NCI-H1694 treated with DMSO at 0.1 percent for 48 hours (cell line): ENCODE data around the gene GAL.

ENCODE experiments used
- DNase-seq: peaks from one replicate; lab custom pipeline; 2025; lab: John Stamatoyannopoulos, UW

Gene GAL

DNA sequence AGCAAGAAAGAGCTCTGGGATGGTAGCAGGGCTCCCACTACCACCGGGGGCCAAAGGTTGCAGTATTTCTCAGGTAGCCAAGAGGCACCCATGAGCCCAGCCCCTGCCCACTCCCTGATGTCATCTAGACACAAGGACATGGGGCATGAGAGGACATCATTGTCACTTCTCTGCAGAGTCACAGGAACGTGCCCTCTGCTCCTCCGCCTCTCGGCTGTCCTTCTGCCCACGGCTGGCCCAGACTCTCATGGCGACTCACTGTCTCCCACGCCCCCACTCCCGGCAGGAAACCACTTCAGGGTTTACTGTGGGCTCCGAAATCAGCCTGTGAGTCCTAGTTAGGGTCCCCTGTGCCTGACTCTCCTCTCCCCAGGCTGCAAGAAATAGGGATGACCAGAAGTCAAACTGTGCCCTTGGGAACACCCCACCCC lies 1.8 kb upstream of the GAL start:
- no peak for DNase-seq

DNA sequence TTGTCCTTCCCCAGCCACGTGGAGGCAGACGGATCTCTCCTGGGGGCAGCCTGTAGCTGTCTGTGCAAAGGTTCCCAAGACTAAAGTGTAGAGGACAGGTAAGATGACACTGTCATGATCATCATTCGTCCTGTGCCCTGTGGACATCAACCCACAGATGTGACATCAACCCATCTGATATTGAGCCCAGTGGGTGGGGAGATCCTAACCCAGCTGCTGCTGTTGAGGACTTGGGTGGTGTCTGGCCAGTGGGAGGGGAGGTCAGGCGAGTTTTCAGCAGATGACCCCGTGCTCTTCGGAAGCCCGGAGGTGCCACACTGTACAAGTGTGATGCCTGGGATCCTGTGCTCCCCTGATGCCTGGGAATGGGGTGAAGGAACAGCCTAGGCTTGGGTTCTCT lies 1.2 kb upstream of the GAL start:
- no peak for DNase-seq

DNA sequence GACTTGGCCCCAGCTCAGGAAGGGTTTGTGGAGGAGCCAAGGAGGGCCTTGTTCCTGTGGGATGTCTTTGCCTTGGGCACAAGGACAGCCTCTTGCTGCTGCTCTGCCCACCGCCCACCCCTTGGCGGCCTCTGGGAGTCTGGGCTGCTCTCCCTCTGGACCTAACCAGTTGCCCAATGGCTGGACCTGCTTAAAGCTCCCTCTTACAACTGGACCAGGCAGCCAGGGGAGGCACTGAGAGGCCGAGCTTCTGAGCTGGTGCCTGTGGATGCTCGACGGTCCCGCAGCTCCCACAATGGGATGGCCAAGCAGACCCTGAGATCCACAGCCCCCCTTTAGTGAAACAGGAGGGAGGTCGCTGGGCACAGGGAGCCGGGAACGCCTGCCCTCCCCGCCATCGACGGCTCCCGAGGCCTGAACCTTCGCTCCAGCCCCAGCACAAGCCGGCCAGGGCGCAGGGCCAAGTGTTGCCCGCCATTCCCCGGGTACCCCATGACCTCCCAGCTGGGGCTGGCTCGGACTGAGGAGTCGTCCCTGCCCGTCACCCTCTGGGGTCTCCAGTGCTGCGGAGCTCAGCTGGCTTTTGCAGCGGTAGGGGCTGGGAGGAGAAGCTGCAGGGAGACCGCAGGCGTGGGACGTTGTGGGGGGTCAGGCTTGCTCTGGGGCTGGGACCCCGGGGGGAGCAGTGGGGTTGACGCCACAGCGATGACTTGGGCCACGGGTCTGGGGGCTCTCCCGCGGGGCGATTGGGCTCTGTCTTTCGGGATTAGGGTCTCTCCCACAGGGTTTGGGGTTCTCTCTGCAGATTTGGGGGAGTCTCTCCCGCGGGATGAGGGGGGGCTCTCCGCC lies 584 bp upstream of the GAL start:
- DNase-seq: no peak

DNA sequence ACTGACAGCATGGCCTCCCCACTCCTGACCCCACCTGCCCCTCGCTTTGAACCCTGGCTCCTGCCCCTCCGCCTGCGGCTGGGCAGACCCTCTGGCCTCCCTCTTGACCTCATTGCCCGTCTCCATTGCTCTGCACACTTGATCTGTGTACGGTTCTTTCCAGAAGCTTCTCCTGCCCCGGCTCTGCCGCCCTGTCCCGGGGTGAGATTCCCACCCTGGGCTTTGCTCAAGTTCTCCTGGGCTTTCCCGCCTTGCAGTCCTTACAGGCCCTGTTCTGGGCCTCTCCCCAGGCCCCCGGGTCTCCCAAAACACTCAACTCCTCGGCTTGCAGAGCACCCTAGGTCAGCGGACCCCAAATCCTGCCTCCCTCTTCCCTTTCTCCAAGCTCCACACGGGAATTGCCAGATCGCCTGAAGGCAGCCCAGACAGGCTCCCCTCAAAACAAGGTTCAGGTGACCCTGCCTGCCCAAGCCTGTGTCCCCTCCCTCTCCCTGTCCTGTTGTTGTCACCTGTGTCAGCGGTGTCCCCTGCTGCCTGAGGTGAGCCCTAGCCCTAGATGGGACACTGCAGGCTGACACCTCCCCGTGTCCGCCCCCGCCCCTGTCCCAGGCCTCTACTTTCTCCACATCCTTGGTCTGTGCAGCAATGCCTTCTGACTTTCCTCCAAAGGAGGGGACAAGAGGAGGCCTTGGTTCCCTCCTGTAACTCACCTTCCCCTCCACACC lies 1.5 kb downstream of the GAL start:
- DNase-seq: no peak

DNA sequence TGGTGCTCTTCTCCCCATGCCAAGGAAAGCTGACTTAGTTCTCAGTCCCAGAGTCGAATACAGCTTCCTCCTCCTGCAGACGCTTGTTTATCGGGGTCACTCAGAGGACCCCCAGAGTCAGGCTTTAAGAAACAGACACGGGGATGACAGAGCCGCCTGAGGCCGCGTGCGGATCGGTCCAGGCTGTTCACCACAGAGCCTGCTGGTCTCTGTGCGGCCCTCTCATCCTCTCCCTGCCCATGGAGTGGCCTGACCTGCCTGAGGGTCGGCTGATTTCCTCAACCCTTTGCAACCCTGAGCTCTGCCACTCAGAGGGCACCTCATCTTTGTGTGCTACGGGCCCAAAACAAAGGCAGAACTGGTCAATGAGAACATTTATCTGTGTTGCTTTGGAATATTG lies 2.1 kb downstream of the GAL start:
- DNase-seq: no peak

DNA sequence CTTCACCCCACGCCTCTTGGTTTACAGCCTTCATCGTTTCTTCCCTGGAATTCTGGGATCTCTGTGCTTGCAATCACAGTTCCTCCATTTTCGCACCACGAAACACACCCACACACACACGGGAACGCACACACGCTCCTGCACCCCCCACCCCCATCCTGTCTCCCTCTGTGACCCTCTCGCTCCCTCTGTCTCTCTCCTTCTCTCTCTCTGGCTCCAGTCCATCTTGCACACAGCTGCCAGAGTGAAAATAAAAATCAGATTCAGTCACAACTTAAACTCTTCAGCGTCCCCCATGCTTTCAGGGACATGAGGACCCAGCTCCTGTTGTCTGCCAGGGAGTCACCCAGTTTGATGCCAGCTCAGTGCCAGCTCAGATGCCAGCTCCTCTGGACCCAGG lies 3.0 kb downstream of the GAL start:
- no peak for DNase-seq

DNA sequence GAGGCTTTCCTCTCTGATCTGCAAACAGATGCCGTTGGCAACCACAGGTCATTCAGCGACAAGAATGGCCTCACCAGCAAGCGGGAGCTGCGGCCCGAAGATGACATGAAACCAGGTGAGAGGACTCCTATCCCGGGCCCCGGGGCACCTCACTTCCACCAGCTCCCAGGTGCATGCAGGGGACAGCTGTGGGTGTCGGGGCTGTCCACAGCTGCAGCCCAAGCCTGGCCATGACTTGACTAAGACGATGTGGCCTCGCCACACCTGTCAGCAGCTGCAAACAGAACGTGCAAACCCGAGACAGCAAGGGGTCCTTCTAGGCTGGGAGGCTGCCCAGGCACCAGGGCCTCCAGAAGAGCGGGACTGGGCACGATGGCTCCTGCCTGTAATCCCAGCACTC lies 3.6 kb downstream of the GAL start:
- no peak for DNase-seq

DNA sequence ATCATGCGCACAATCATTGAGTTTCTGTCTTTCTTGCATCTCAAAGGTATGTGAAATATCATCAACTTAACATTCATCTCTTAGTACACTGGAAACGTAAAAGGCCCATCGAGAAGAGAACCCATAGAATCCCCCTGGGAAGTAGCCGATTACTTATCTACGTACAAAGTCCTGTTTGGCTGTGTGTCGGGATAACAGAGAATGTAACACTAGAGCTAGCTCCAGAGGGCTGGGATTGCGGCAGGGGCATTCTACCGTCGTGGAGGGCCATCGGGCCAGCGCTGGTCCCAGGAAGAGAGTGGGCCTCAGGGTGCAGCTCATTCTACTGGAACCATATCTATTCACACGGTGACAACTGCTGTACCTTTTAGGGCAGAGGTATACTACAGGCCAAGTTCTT lies 4.5 kb downstream of the GAL start:
- no peak for DNase-seq

DNA sequence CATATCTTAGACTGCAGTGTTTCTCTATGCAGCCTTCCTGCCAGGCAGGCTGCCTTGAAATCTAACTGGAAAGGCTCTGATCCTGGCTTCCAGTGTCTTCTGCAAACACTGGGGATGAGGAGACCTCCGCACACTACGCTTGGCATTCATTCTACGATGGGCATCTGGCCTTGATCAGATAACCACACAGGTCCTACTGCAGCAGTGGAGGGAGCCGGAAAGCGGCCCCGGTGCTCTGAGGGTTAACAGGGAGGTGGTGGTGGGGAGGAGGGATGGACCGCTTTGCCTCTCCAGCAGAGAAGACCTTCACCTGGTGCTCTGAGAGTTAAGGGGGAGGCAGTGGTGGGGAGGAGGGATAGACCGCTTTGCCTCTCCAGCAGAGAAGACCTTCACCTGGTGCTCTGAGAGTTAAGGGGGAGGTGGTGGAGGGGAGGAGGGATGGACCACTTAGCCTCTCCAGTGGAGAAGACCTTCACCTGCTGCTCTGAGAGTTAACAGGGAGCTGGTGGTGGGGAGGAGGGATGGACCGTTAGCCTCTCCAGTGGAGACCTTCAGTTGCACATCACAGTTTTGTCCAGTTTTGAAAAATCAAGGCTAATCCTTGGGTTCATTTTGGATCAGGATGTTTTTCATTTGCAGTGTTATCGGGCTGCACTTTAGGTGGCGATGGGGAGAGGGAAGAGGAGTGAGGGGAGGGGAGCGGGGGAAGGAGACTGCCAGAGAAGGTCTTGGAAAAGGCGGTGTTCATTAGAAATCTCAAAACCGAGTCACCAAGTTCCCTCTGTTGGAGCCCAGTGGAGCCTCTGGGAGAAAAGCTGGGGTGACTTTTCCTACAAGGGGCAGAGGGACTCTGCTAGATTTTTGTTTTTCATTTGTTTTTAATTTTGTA lies 5.6 kb downstream of the GAL start:
- no peak for DNase-seq

DNA sequence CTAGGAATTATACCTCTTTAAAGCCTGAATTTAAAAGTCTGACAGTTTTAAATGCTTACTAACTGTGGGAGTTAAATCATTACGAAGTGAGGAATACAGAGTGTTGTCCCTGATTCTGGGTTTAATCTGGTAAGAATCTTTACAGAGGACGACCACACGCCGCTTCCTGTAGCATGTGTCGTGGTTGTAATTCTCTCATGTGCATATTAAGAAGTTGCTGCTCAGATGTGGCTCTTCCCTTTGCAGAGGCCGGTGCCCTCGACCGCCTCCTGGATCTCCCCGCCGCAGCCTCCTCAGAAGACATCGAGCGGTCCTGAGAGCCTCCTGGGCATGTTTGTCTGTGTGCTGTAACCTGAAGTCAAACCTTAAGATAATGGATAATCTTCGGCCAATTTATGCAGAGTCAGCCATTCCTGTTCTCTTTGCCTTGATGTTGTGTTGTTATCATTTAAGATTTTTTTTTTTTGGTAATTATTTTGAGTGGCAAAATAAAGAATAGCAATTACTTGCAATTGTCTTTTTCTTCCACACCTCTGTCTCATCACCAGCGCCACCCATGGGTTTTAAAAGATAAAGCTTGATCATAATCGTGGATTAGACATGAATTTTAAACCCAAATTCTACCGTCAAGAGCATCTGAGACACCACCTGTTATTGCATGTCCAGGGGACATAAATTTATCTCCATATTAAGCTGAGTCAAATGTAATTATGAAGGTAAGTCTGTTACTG lies 6.5 kb downstream of the GAL start:
- DNase-seq: no peak

DNA sequence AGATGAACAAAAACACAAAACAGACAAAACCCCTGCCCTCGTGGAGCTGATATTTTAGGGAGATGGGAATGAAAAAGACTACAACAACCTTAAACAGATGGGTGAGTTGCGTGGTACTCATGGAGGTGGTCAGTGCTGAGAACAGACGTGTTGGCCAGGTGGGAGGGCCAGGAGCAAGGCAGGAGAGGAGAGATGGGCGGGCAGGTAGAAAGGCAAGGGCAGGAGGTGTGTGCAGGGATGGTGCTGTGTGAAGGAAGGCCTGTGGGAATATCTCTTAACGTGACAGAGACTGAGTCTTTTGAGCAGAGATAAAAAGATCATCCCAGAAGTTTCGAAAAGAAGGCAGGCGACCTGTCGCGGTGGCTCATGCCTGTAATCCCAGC lies 7.0 kb downstream of the GAL start:
- no peak for DNase-seq

DNA sequence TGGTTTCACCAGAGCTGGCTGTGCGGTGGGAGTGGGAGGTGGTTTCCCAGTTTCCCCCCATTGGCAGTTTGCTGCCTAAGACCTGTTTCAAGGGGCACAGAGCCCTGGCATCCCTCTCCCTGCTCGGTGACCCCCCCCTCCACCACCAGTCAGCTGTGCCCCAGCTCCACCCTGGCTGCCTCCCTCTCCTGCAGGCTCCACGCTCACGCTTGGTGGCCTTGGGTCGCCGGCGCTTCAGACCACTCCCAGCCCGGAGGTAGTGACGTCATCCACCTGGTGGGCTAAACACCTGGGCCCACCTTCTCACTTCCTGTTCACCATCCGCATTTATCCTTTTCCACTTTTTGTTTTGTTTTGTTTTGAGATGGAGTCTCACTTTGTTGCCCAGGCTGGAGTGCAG lies 7.8 kb downstream of the GAL start:
- DNase-seq: no peak

DNA sequence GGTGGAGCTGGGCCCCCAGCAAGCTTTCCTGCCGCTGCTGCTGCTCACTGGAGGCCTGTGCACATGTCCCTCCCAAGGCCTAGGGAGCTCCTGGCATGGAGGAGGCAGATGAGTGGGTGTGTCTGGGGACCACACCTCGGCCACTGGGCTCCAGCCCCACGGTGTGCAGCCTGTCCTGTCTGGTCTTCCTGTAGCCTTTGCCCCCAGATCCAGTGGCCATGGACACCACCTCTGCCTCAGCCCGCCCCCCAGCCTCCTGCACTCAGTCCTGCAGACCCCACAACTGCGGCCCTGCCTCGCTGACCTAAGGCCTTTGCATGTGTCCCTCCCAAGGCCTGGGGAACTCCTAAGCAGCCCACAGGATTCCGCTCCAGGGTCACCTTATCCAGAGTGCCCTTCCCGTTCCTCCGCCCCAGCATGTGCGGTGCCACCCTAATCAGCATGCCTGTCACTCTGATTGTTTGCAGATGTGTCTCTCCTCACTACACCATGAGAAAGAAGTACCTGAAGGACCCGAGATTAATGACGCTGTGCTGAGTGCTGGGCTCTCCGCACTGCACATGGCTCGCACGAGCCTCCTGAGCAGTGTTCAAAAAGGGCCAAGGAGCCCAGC lies 8.6 kb downstream of the GAL start:
- DNase-seq: no peak

DNA sequence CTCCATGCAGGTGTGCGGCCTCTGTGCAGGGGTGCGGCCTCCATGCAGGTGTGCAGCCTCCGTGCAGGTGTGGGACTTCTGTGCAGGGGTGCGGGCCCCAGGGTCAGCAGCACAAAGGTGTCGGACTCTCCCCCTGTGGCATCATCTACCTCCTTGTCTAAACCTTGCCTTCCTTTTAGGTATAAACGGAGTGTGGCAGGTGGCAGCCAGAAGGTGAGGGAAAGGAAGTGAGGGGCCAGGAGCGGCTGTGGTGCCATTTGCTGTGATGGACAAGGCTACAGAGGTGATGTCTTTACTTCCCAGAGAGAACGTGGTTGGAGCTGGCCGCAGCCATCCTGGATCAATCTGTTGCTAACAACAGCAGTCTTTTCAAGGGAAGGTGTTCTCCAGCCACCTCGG lies 9.1 kb downstream of the GAL start:
- no peak for DNase-seq

DNA sequence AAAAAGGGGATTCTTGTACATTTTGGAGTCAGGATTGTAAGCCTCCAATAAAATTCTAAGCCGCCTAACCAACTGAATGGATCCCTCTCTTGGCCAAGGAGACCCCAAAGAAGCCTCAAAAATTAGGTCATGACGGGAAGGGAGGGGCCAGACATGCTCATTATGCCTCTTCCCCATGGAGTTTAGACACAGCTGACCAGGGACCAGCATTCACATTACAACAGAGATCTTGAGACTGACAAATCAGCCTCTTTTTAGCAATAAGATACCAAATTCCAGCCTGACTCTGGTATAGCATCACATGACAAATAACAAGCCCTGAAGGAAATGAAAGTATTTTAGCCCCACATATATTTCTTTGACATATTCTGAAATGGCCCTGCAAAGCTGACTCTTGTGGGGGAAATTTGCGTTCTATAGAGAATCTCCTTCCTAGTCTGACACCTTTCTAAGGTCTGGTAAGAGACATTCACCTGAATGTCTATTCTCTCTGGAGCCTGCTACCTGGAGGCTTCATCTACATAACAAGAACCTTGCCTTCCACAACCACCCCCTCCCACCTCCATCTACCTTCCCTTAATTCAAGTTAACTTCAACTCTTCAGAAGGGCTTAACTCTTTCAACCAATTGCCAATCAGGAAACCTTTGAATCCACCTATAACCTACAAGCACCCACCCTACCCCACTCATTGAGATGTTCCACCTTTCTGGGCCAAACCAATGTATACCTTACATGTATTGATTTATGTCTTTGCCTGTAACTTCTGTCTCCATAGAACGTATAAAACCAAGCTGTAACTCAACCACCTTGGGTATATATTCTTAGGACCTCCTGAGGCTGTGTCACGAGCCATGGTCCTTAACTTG lies 10.3 kb downstream of the GAL start:
- no peak for DNase-seq

DNA sequence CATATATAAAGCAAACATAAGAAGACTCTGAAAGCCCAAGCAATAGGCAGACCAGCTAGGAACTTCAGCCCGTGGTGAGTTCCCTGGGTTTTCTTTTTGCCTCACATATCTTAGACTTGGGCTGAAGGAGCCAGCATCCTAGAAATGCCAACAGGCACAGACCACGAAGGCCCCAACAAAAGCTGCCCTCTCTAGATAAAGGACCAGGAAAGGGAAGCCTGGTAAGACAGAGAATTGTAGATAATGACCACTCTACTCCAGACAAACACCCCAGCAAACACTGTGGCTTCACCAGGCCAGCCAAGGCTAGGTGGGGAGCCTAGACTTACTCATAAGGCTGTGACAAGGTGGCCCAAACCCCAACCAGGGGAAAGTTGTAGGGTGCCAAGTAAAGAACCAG lies 11.2 kb downstream of the GAL start:
- no peak for DNase-seq

DNA sequence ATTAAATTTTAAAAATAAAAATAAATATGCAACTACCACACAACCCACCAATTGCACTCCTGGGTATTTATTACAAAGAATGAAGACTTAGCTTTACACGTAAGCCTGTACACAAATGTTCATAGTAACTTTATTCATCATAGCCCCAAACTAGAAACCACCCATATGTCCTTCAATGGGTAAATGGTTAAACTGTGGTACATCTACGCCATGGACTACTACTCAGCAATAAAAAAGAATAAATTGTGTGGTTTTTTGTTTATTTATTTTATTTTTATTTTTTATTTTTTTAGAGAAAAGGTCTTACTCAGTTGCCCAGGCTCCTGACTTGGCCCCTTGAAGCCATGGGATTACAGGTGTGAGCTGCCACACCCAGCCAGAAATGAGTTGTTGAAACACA lies 14.6 kb downstream of the GAL start:
- no peak for DNase-seq

DNA sequence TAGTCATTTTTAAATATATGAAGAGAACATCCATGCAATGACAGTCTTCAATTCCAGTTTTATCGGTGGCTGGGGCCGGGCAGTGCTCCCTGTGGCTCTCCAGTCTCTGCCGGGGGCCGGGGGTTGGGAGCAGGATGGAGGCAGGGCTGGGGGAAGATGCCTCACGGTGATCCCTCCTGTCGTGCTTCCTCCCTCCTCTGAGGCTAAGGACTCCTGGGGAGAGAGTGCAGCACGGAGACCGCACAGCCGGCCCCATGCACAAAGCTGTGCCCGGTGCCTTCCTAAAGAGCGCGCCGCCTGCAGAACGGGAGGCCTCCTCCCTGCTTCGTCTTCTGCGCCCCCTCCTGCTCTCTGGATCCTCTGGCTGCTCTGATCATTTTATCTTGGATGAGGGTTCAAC lies 20.5 kb downstream of the GAL start:
- no peak for DNase-seq

DNA sequence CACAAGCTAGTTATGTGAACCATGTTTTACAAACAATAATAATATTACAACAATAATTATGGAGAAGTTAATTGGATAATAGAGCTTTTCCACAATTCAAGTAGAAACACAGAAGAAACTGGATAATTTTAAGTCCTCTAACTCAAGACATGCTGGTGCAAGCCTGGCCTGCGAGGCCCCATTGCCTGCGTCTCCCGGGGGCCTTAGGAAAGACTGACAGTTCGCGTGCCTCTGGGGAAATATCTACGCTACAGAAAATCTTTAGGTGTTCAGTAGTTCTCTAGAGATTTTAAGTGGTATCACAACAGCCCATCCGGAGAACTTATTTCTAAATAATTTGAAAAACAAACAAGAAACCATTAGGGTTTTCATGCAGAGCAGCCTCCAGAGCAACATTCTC lies 23.2 kb downstream of the GAL start:
- no peak for DNase-seq

DNA sequence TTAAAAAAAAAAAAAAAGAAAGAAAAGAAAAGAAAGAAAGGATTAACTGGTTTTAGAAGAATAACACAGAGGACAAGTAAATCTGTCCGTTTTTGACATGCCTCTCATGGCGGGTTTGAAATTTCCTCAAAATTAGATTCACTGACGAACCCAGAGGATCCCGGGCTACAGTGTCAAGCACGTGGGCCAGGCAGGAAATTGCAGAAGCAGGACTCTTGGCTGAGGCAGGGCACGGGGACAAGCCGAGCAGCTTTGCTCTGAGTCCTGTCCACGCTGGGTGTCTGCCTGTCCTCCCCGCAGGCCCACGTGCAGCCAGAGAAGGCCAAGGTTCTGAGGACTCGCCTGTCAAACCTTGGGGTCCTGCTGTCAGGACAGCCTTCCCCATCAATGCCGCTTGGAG lies 24.7 kb downstream of the GAL start:
- DNase-seq: no peak

DNA sequence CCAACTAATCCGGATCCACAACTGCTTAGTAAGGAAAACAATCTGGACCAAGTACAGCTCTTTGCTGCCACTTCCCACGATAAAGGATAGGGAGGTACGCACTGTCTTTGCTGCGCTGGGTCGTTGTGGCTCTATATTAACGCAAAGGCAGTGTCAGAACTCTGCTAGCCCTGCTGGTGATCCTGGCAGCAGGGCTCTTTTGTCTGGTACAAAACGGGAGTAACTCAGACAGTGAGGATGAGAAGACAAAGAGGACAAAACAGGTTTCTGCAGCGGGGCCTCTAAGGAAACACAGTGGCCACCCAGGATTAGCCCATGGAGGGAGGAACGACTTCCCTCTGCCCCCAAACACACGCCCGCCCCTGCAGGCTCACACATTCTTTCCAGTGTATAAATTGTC lies 26.1 kb downstream of the GAL start:
- DNase-seq: no peak
